ENCODE measurements around the gene GLDC.

DNA sequence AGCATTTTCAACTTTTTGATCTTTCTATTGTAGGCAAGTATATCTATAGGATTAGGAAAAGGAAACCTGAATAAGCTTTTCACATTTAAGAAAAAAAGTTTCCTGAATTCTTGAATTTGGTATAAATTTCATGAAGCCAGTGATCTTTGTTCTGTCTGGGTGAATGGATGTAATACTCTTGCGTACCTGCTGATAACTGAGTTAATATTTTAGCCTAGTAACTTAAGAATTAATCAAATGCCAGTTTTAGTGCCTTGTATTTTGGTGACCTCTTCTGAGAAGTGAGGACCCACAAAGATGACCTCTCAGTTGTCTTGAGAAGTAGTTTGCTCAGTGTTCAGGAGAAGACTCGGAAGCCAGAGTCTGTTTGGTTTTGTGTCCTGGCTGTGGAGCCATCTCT, 154.7 kb downstream of the GLDC start:
- TF ChIP-seq EZH2 (IDR thresholded peaks at IDR 0.05) = no peak
- no peak for TF ChIP-seq POLR2AphosphoS5 (IDR thresholded peaks at IDR 0.05; ENCODE audit: borderline replicate concordance, low read depth, low read length)
